HepG2 (cell line): Measurements from ENCODE around the gene PELI2.

Experiments
- DR1 ChIP-seq: sonication (generic); formaldehyde crosslinking; IDR thresholded peaks from 2 replicates; pipeline ENCODE4 v1.8.0; 2021; ENCODE audit warnings: mild to moderate bottlenecking, missing genetic modification reagents, inconsistent platforms
- HNF4A ChIP-seq: sonication (generic); formaldehyde crosslinking; IDR thresholded peaks from 2 replicates; pipeline ENCODE4 v1.4.0; 2020; ENCODE audit warnings: missing genetic modification reagents
- IRF2 ChIP-seq: IDR thresholded peaks from 2 replicates; pipeline ENCODE4 v1.6.1; 2018; ENCODE audit warnings: missing genetic modification reagents, missing compliant biosample characterization
- KAT2B ChIP-seq: fragments of 150-350 bp; IDR thresholded peaks from 2 replicates; pipeline ENCODE4 v1.6.1; 2014; ENCODE audit warnings: low read depth, low read length, borderline replicate concordance
- MLLT10 ChIP-seq: sonication (generic); formaldehyde crosslinking; IDR thresholded peaks from 2 replicates; pipeline ENCODE4 v1.4.0; 2020; ENCODE audit warnings: missing genetic modification reagents
- POLR2A ChIP-seq, 2 experiments: IDR thresholded peaks; 2 replicates each; pipeline ENCODE4 v1.6.1; 2011; ENCODE audit warnings: low read depth in 2 of 2, low read length in 2 of 2, mild to moderate bottlenecking in 1 of 2, moderate library complexity in 1 of 2; ENCODE audit not compliant: insufficient read depth in 1 of 2
- RAD21 ChIP-seq: fragments of 450-650 bp; formaldehyde crosslinking; IDR thresholded peaks from 2 replicates; pipeline ENCODE4 v1.5.0; 2020; ENCODE audit warnings: mild to moderate bottlenecking
- U2AF2 ChIP-seq: fragments of 200-400 bp; formaldehyde crosslinking; IDR thresholded peaks from 2 replicates; pipeline ENCODE4 v1.6.1; 2017; ENCODE audit warnings: low read depth, mild to moderate bottlenecking, low read length
- ZNF160 ChIP-seq: sonication (generic); formaldehyde crosslinking; IDR thresholded peaks from 2 replicates; pipeline ENCODE4 v1.8.0; 2022; ENCODE audit warnings: mild to moderate bottlenecking, inconsistent platforms, missing genetic modification reagents
- TF ChIP-seq, protein P1 (sequence below): sonication (generic); formaldehyde crosslinking; IDR thresholded peaks from 2 replicates; pipeline ENCODE4 v1.5.0; 2020; ENCODE audit warnings: mild to moderate bottlenecking, missing genetic modification reagents, moderate library complexity

DNA sequence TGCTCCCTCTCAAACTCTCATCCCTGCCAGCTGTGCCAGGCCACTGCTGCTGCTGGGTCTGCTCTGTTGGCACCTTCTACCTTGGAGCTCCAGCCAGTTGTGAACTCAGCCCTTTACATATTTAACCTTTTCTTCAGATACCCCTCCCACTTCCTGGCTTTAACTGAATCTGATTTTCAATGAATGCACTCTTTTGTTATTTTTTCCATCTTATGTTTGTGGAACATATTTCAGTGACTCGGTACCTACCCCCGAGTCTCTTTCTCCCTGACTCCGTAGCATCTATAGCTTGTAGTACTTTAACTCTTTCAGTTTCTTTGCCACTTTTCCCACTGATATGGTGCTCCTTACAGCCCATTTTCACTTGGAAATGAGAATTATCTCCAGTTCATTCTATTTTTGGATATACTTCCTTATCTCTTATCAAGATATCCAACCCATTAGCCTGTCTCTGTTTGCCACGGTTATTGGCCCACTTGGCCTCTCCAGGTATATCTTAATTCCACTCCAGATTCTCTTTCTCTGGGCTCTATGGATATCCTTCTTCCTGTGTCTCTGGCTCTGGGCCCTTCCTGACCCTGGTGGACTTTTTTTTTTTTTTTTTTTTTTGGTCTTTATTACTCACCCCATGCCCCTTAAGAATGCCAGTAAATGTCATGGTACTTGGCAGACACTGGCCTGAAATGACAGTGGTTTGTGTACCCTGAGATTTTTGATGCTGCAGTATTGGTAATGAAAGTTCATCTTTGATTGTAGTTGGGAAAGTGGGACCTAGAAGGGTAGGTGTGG lies 62.7 kb downstream of the PELI2 start:
- TF ChIP-seq, protein P1, sequence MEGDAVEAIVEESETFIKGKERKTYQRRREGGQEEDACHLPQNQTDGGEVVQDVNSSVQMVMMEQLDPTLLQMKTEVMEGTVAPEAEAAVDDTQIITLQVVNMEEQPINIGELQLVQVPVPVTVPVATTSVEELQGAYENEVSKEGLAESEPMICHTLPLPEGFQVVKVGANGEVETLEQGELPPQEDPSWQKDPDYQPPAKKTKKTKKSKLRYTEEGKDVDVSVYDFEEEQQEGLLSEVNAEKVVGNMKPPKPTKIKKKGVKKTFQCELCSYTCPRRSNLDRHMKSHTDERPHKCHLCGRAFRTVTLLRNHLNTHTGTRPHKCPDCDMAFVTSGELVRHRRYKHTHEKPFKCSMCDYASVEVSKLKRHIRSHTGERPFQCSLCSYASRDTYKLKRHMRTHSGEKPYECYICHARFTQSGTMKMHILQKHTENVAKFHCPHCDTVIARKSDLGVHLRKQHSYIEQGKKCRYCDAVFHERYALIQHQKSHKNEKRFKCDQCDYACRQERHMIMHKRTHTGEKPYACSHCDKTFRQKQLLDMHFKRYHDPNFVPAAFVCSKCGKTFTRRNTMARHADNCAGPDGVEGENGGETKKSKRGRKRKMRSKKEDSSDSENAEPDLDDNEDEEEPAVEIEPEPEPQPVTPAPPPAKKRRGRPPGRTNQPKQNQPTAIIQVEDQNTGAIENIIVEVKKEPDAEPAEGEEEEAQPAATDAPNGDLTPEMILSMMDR (CRISPR knock-in tag) = no peak
- TF ChIP-seq U2AF2 (no peak), KAT2B (no peak), HNF4A (no peak), IRF2 (CRISPR knock-in tag) (no peak), RAD21 (no peak), POLR2A (IDR thresholded peaks at IDR 0.05; ENCODE audit: insufficient read depth in 1 of 2, low read depth in 2 of 2, low read length in 2 of 2) (no peak), DR1 (CRISPR knock-in tag) (no peak), ZNF160 (CRISPR knock-in tag) (no peak), MLLT10 (CRISPR knock-in tag) (no peak)
